ENCODE results near the gene TMEM147. TPM values are rescaled to one million over a fixed set of nuclear protein-coding genes. Genes with fewer than 3 reads are reported as not detected.

Gene TMEM147
- total RNA-seq, 1 experiment from 2014 or later: 126 TPM

GRCh38 chr19:35524181-35524837, 21.1 kb upstream of the TMEM147 start:
- no peak overlapping the region for H3K4me2 ChIP-seq (ENCODE audit: low read depth, low read length, poor library complexity, severe bottlenecking)
- no peaks in the 10 kb centered on the region for H3K27me3 ChIP-seq (ENCODE audit: low read length)
- H3K4me1 ChIP-seq (ENCODE audit: low read length): no peaks in the 10 kb centered on the region
- H2AFZ ChIP-seq (ENCODE audit: low read length): no peak overlapping the region
- H3K9ac ChIP-seq (ENCODE audit: low read length): no peak overlapping the region
- no peaks in the 10 kb centered on the region for H3K9me3 ChIP-seq (ENCODE audit: low read length)
- H3K27ac ChIP-seq (ENCODE audit: low read length): no peak overlapping the region
- no peak for DNase-seq
- no peaks in the 10 kb centered on the region for H4K20me1 ChIP-seq (ENCODE audit: insufficient read depth, low read depth, low read length)
- no peak overlapping the region for H3K4me3 ChIP-seq (ENCODE audit: low read length)
- H3K9me2 ChIP-seq (replicated peaks; ENCODE audit: insufficient read depth, low read length): no peaks in the 10 kb centered on the region
- no peaks in the 10 kb centered on the region for H3K36me3 ChIP-seq (ENCODE audit: insufficient read depth, low read length)
- no peaks in the 10 kb centered on the region for H3K79me2 ChIP-seq (ENCODE audit: low read length)

GRCh38 chr19:35525873-35526272, 19.6 kb upstream of the TMEM147 start:
- no peaks in the 10 kb centered on the region for H3K9me3 ChIP-seq (ENCODE audit: low read length)
- no peak overlapping the region for H3K4me3 ChIP-seq (ENCODE audit: low read length)
- H3K36me3 ChIP-seq (ENCODE audit: insufficient read depth, low read length): no peaks in the 10 kb centered on the region
- no peak for DNase-seq
- no peaks in the 10 kb centered on the region for H3K9me2 ChIP-seq (replicated peaks; ENCODE audit: insufficient read depth, low read length)
- H3K4me2 ChIP-seq (ENCODE audit: low read depth, low read length, poor library complexity, severe bottlenecking): no peak overlapping the region
- no peak overlapping the region for H3K9ac ChIP-seq (ENCODE audit: low read length)
- H3K79me2 ChIP-seq (ENCODE audit: low read length): no peaks in the 10 kb centered on the region
- H3K27me3 ChIP-seq (ENCODE audit: low read length): no peaks in the 10 kb centered on the region
- H2AFZ ChIP-seq (ENCODE audit: low read length): no peak overlapping the region
- H3K27ac ChIP-seq (ENCODE audit: low read length): no peak overlapping the region
- H4K20me1 ChIP-seq (ENCODE audit: insufficient read depth, low read depth, low read length): no peaks in the 10 kb centered on the region
- H3K4me1 ChIP-seq (ENCODE audit: low read length): no peaks in the 10 kb centered on the region

- DNase-seq: no peak
Observed at GRCh38 chr19:35528218-35529038, 17.0 kb upstream of the TMEM147 start, which contains the start of gene SBSN. SBSN (minus strand) TSS chr19:35528311; CDS start chr19:35528281, 30 bp downstream.

GRCh38 chr19:35529241-35530218, 15.9 kb upstream of the TMEM147 start:
- H3K9me2 ChIP-seq (replicated peaks; ENCODE audit: insufficient read depth, low read length): no peaks in the 10 kb centered on the region
- H4K20me1 ChIP-seq (ENCODE audit: insufficient read depth, low read depth, low read length): no peaks in the 10 kb centered on the region

More at GRCh38 chr19:35528218-35529038, 17.0 kb upstream of the TMEM147 start, which contains the start of gene SBSN:
- H3K36me3 ChIP-seq (ENCODE audit: insufficient read depth, low read length): no peaks in the 10 kb centered on the region
- H3K9me3 ChIP-seq (ENCODE audit: low read length): no peaks in the 10 kb centered on the region
- no peak within 1 kb of the TSS for H3K9ac ChIP-seq (ENCODE audit: low read length)
- H3K4me2 ChIP-seq (ENCODE audit: low read depth, low read length, poor library complexity, severe bottlenecking): no peak within 1 kb of the TSS
- no peaks in the 10 kb centered on the region for H3K27me3 ChIP-seq (ENCODE audit: low read length)
- H3K27ac ChIP-seq (ENCODE audit: low read length): no peak within 1 kb of the TSS
- H3K4me1 ChIP-seq (ENCODE audit: low read length): no peaks in the 10 kb centered on the region
- H3K9me2 ChIP-seq (replicated peaks; ENCODE audit: insufficient read depth, low read length): no peaks in the 10 kb centered on the region
- no peaks in the 10 kb centered on the region for H4K20me1 ChIP-seq (ENCODE audit: insufficient read depth, low read depth, low read length)
- no peaks in the 10 kb centered on the region for H3K79me2 ChIP-seq (ENCODE audit: low read length)
- no peak within 1 kb of the TSS for H2AFZ ChIP-seq (ENCODE audit: low read length)
- no peak within 1 kb of the TSS for H3K4me3 ChIP-seq (ENCODE audit: low read length)

GRCh38 chr19:35531291-35531690, 14.1 kb upstream of the TMEM147 start:
- Histone ChIP-seq H3K27me3 (ENCODE audit: low read length) (no peaks in the 10 kb centered on the region), H3K4me2 (ENCODE audit: low read depth, low read length, poor library complexity, severe bottlenecking) (no peak overlapping the region)

More at GRCh38 chr19:35529241-35530218, 15.9 kb upstream of the TMEM147 start:
- Histone ChIP-seq H3K4me3 (ENCODE audit: low read length) (no peak overlapping the region), H3K9me3 (ENCODE audit: low read length) (no peaks in the 10 kb centered on the region), H3K9ac (ENCODE audit: low read length) (no peak overlapping the region), H3K4me2 (ENCODE audit: low read depth, low read length, poor library complexity, severe bottlenecking) (no peak overlapping the region), H3K4me1 (ENCODE audit: low read length) (no peaks in the 10 kb centered on the region), H2AFZ (ENCODE audit: low read length) (no peak overlapping the region), H3K27me3 (ENCODE audit: low read length) (no peaks in the 10 kb centered on the region), H3K36me3 (ENCODE audit: insufficient read depth, low read length) (no peaks in the 10 kb centered on the region), H3K27ac (ENCODE audit: low read length) (no peak overlapping the region), H3K79me2 (ENCODE audit: low read length) (no peaks in the 10 kb centered on the region)
- DNase-seq: no peak

GRCh38 chr19:35533201-35533821, 12.1 kb upstream of the TMEM147 start, which contains the start of gene GAPDHS:
GAPDHS (plus strand) TSS chr19:35533456; CDS start chr19:35533528, 72 bp downstream.
- no peak within 1 kb of the TSS for H3K4me2 ChIP-seq (ENCODE audit: low read depth, low read length, poor library complexity, severe bottlenecking)
- H2AFZ ChIP-seq (ENCODE audit: low read length): no peak within 1 kb of the TSS
- no peak for DNase-seq
- no peaks in the 10 kb centered on the region for H3K36me3 ChIP-seq (ENCODE audit: insufficient read depth, low read length)
- no peaks in the 10 kb centered on the region for H3K9me3 ChIP-seq (ENCODE audit: low read length)
- H3K27me3 ChIP-seq (ENCODE audit: low read length): no peaks in the 10 kb centered on the region
- H3K4me1 ChIP-seq (ENCODE audit: low read length): no peaks in the 10 kb centered on the region
- no peak within 1 kb of the TSS for H3K27ac ChIP-seq (ENCODE audit: low read length)
- no peak within 1 kb of the TSS for H3K9ac ChIP-seq (ENCODE audit: low read length)
- no peak within 1 kb of the TSS for H3K4me3 ChIP-seq (ENCODE audit: low read length)
- H3K79me2 ChIP-seq (ENCODE audit: low read length): no peaks in the 10 kb centered on the region
- no peaks in the 10 kb centered on the region for H3K9me2 ChIP-seq (replicated peaks; ENCODE audit: insufficient read depth, low read length)
- H4K20me1 ChIP-seq (ENCODE audit: insufficient read depth, low read depth, low read length): 0 out of 2 replicates have a peak, but pooled peaks cover 5% of the 10 kb centered on the region

More at GRCh38 chr19:35531291-35531690, 14.1 kb upstream of the TMEM147 start:
- Histone ChIP-seq H3K4me1 (ENCODE audit: low read length) (no peaks in the 10 kb centered on the region), H3K27ac (ENCODE audit: low read length) (no peak overlapping the region), H3K4me3 (ENCODE audit: low read length) (no peak overlapping the region), H3K9me3 (ENCODE audit: low read length) (no peaks in the 10 kb centered on the region), H3K79me2 (ENCODE audit: low read length) (no peaks in the 10 kb centered on the region), H4K20me1 (ENCODE audit: insufficient read depth, low read depth, low read length) (0 out of 2 replicates have a peak, but pooled peaks cover 5% of the 10 kb centered on the region), H3K36me3 (ENCODE audit: insufficient read depth, low read length) (no peaks in the 10 kb centered on the region), H3K9ac (ENCODE audit: low read length) (no peak overlapping the region), H3K9me2 (replicated peaks; ENCODE audit: insufficient read depth, low read length) (no peaks in the 10 kb centered on the region), H2AFZ (ENCODE audit: low read length) (no peak overlapping the region)
- DNase-seq: no peak

GRCh38 chr19:35533822-35534392, 11.5 kb upstream of the TMEM147 start:
- H3K9me2 ChIP-seq (replicated peaks; ENCODE audit: insufficient read depth, low read length): no peaks in the 10 kb centered on the region
- no peak overlapping the region for H3K27ac ChIP-seq (ENCODE audit: low read length)
- DNase-seq: no peak
- no peak overlapping the region for H3K4me3 ChIP-seq (ENCODE audit: low read length)
- no peaks in the 10 kb centered on the region for H3K27me3 ChIP-seq (ENCODE audit: low read length)
- H3K9me3 ChIP-seq (ENCODE audit: low read length): no peaks in the 10 kb centered on the region
- no peak overlapping the region for H2AFZ ChIP-seq (ENCODE audit: low read length)
- H3K9ac ChIP-seq (ENCODE audit: low read length): no peak overlapping the region
- H3K36me3 ChIP-seq (ENCODE audit: insufficient read depth, low read length): no peaks in the 10 kb centered on the region
- H3K4me1 ChIP-seq (ENCODE audit: low read length): no peaks in the 10 kb centered on the region
- 0 out of 2 replicates have a peak, but pooled peaks cover 5% of the 10 kb centered on the region for H4K20me1 ChIP-seq (ENCODE audit: insufficient read depth, low read depth, low read length)
- no peak overlapping the region for H3K4me2 ChIP-seq (ENCODE audit: low read depth, low read length, poor library complexity, severe bottlenecking)
- no peaks in the 10 kb centered on the region for H3K79me2 ChIP-seq (ENCODE audit: low read length)
